SU-DHL-6 (cell line): ENCODE results near the gene RB1.

Experiments used
- CTCF ChIP-seq: fragments of 200-600 bp; sonication (generic); IDR thresholded peaks from one replicate; pipeline ENCODE4 v1.5.1; 2017; ENCODE audit warnings: antibody characterized with exemption, mild to moderate bottlenecking, low read length, moderate library complexity; ENCODE audit not compliant: insufficient read depth, poor library complexity, severe bottlenecking
- EZH2phosphoT487 ChIP-seq: fragments of 200-600 bp; sonication (generic), shearing (Covaris generic); conservative IDR thresholded peaks from 2 replicates; pipeline ENCODE4 v1.6.1; 2018; ENCODE audit warnings: mild to moderate bottlenecking, antibody characterized with exemption, low read length, moderate library complexity, mixed read lengths

DNA sequence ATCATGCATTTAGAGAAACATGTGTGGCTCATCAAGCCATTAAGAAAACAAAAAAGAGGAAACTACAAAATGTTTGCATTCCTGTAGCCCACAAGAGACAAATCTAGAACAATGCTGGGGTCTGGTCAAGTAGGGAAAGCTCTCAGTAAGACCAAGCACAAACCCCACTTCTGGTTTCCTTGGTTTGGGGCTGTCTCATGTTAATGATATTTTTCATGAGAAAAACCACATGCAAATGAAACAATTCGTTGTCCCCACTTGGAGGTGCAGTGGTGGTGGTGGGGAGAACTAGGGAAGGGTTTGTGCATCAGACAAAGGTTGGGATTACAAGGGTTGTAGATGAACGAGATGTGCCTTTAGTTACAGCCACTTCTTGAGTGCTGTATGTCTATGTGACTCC lies 7.0 kb upstream of the RB1 start:
- TF ChIP-seq CTCF (no peak), EZH2phosphoT487 (no peak)
